Ishikawa (cell line): ENCODE results near the gene KIF11.

Experiments
- CEBPB ChIP-seq: IDR thresholded peaks from 2 replicates; pipeline ENCODE4 v1.6.1; 2012
- CREB1 ChIP-seq: IDR thresholded peaks from 2 replicates; pipeline ENCODE4 v1.6.1; 2012; ENCODE audit warnings: low read depth
- EGR1 ChIP-seq: IDR thresholded peaks from 2 replicates; pipeline ENCODE4 v1.6.1; 2012
- EP300 ChIP-seq: IDR thresholded peaks from 2 replicates; pipeline ENCODE4 v1.6.1; 2012; ENCODE audit warnings: borderline replicate concordance
- FOXM1 ChIP-seq: IDR thresholded peaks from 2 replicates; pipeline ENCODE4 v1.6.1; 2012; ENCODE audit warnings: low read depth, borderline replicate concordance
- NFIC ChIP-seq: IDR thresholded peaks from 2 replicates; pipeline ENCODE4 v1.6.1; 2012
- RAD21 ChIP-seq: IDR thresholded peaks from 2 replicates; pipeline ENCODE4 v1.6.1; 2012; ENCODE audit warnings: low read depth
- TAF1 ChIP-seq: IDR thresholded peaks from 2 replicates; pipeline ENCODE4 v1.6.1; 2012; ENCODE audit warnings: low read depth, mild to moderate bottlenecking
- TCF12 ChIP-seq: IDR thresholded peaks from 2 replicates; pipeline ENCODE4 v1.6.1; 2012; ENCODE audit warnings: low read depth
- TEAD4 ChIP-seq: IDR thresholded peaks from 2 replicates; pipeline ENCODE4 v1.6.1; 2012
- YY1 ChIP-seq: IDR thresholded peaks from 2 replicates; pipeline ENCODE4 v1.6.1; 2012; ENCODE audit warnings: low read depth
- ZBTB7A ChIP-seq: IDR thresholded peaks from 2 replicates; pipeline ENCODE4 v1.6.1; 2012; ENCODE audit warnings: low read depth
- TF ChIP-seq, protein P1 (sequence below): IDR thresholded peaks from 2 replicates; pipeline ENCODE4 v1.6.1; 2012
- TF ChIP-seq, protein P2 (sequence below): IDR thresholded peaks from 2 replicates; pipeline ENCODE4 v1.6.1; 2012; ENCODE audit warnings: low read depth, mild to moderate bottlenecking

The KIF11 gene

DNA sequence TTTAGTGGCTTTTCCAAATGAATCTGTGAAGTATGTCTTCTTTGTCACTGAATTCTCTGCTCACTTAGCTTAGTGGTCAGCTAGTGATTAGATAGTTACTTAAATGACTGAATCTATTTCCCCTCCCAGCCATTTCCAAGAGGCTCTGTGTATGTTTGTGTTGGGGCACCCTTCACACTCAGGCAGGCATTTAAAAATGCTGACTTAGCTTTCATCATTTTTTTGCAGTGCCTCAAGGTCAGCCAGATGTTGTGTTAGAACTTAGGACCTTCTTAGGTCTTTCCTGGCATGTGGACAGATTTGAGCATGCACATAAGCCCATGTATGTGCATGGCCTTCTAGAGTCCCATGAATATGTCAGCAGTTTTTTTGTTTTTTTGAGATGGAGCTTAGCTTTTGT lies 71.4 kb downstream of the KIF11 start:
- TF ChIP-seq YY1, result no peak
- TF ChIP-seq, protein P1, sequence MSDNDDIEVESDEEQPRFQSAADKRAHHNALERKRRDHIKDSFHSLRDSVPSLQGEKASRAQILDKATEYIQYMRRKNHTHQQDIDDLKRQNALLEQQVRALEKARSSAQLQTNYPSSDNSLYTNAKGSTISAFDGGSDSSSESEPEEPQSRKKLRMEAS, result no peak
- no peak for TF ChIP-seq EGR1
- TF ChIP-seq TAF1, result no peak
- TF ChIP-seq TEAD4, result no peak
- TF ChIP-seq EP300, result no peak
- TF ChIP-seq, protein P2, sequence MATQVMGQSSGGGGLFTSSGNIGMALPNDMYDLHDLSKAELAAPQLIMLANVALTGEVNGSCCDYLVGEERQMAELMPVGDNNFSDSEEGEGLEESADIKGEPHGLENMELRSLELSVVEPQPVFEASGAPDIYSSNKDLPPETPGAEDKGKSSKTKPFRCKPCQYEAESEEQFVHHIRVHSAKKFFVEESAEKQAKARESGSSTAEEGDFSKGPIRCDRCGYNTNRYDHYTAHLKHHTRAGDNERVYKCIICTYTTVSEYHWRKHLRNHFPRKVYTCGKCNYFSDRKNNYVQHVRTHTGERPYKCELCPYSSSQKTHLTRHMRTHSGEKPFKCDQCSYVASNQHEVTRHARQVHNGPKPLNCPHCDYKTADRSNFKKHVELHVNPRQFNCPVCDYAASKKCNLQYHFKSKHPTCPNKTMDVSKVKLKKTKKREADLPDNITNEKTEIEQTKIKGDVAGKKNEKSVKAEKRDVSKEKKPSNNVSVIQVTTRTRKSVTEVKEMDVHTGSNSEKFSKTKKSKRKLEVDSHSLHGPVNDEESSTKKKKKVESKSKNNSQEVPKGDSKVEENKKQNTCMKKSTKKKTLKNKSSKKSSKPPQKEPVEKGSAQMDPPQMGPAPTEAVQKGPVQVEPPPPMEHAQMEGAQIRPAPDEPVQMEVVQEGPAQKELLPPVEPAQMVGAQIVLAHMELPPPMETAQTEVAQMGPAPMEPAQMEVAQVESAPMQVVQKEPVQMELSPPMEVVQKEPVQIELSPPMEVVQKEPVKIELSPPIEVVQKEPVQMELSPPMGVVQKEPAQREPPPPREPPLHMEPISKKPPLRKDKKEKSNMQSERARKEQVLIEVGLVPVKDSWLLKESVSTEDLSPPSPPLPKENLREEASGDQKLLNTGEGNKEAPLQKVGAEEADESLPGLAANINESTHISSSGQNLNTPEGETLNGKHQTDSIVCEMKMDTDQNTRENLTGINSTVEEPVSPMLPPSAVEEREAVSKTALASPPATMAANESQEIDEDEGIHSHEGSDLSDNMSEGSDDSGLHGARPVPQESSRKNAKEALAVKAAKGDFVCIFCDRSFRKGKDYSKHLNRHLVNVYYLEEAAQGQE, result no peak
- no peak for TF ChIP-seq TCF12

DNA sequence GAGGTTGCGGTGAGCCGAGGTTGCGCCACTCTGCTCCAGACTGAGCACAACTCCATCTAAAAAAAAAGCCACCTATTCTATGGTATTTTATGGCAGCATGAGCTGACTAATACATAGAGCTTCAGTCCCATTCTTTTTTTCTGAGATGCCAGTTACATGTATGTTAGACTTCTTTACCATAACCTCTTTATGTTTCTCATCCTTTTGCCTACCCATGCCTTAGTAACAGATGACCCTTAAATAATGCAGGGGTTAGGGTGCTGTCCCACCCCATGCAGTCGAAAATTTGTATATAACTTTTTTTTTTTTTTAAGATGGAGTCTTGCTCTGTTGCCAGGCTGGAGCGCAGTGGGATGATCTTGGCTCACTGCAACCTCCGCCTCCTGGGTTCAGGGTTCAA lies 74.1 kb downstream of the KIF11 start:
- TF ChIP-seq, protein P1, result no peak
- TF ChIP-seq TAF1 (no peak), CEBPB (no peak), EGR1 (no peak), TEAD4 (no peak), TCF12 (no peak), NFIC (no peak), CREB1 (no peak), RAD21 (no peak)
- TF ChIP-seq, protein P2, result no peak

DNA sequence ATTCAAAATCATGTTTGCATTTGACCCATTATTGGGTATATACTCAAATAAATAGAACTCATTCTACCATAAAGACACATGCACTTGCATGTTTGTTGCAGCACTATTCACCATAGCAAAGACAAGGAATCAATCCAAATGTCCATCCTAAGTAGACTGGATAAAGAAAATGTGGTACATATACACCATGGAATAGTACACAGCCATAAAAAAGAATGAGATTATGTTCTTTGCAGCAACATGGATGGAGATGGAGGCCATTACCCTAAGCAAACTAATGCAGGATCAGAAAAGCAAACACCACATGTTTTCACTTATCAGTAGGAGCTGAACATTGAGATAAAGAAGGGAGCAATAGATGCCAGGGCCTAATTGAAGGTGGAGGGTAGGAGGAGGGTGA lies 84.8 kb downstream of the KIF11 start:
- TF ChIP-seq, protein P2, result no peak
- TF ChIP-seq ZBTB7A (no peak), CREB1 (no peak), TAF1 (no peak), TCF12 (no peak), EGR1 (no peak), FOXM1 (no peak)

DNA sequence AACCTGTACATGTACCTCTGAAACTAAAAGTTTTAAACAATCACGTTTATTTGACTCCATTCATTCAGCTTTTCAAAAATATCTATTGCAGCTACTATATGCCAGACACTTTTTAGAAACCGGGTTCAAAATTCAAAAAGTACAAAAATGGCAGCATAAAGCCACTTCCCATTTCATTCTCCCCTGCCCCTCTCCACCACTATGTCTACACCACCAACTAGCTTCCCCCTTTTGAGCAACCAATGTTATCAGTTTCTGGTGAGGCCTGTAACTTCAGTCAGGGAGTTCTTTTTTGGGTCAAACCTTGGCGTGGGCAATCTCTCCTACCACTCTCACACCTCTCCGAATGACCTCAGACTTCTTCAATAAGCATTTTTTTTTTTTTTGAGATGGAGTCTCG lies 85.3 kb downstream of the KIF11 start:
- no peak for TF ChIP-seq TAF1
- TF ChIP-seq NFIC, result no peak
- TF ChIP-seq EGR1, result no peak
- TF ChIP-seq, protein P2, result no peak
- no peak for TF ChIP-seq FOXM1
- no peak for TF ChIP-seq EP300

DNA sequence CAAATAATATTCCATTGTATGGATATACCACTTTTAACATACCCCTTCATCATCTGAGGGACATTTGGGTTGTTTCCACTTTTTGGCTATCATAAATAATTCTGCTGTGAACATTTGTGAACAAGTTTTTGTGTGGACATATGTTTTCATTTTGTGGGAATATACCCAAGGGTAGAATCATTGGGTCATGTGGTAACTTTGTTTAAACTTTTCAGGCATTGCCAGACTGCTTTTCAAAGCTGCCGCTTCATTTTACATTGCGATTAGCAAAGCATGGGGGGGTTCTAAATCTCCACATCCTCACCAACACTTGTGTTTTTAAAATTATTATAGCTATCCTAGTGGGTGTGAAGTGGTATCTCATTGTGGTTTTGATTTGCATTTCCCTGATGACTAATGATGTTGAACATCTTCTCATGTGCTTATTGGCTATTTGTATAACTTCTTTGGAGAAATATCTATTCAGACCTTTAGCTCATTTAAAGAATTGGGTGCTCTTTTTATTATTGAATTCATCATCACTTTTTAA lies 88.4 kb downstream of the KIF11 start:
- no peak for TF ChIP-seq TAF1
- TF ChIP-seq NFIC, result no peak
- TF ChIP-seq, protein P1, result no peak
- TF ChIP-seq TCF12, result no peak
- TF ChIP-seq EGR1, result no peak
- TF ChIP-seq TEAD4, result no peak
- no peak for TF ChIP-seq CEBPB
- no peak for TF ChIP-seq ZBTB7A
